Measurements from ENCODE around the gene RNASEH2C. TPM values are rescaled to one million over a fixed set of nuclear protein-coding genes. Genes with fewer than 3 reads are reported as not detected.

RNASEH2C gene
- polyA plus RNA-seq, 4 donors: 36.9 to 65.1 (median 50.2) TPM

DNA sequence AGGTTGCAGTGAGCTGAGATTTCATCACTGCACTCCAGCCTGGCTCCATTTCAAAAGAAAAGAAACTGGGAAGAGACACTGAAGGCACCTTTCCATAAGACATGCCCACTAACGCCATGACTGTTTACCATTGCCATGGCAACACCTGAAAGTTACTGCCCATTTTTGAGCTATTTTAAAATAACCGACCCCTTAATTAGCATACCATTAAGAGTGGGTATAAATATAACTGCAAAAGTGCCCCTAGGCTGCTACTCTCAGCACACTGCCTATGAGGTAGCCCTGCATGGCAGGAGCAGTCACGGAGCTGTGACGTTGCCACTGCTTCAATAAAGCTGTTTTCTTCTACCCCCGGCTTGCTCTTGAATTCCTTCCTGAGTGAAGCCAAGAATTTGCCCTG, 9.9 kb upstream of the RNASEH2C start:
- Histone ChIP-seq H3K27me3 (ENCODE audit: control insufficient read depth in 3 of 3, insufficient read depth in 3 of 3, low read length in 3 of 3) (no peaks in the 10 kb centered on the region), H3K27ac (ENCODE audit: low read depth in 1 of 3, low read length in 2 of 3) (no peak overlapping the region), H3K4me1 (ENCODE audit: control insufficient read depth in 3 of 3, insufficient read depth in 2 of 3, low read depth in 1 of 3, low read length in 2 of 3) (no peaks in the 10 kb centered on the region), H3K4me3 (ENCODE audit: low read depth in 1 of 3, low read length in 3 of 3) (no peak overlapping the region), H3K9me3 (ENCODE audit: control insufficient read depth in 2 of 2, insufficient read depth in 1 of 2, low read depth in 1 of 2, low read length in 1 of 2) (peaks cover 0 to 4% of the 10 kb centered on the region in 2 donors), H3K36me3 (ENCODE audit: control insufficient read depth in 3 of 3, insufficient read depth in 2 of 3, low read depth in 1 of 3, low read length in 3 of 3) (no peaks in the 10 kb centered on the region)
- DNase-seq (no peak), FAIRE-seq (no peak)
- 63 to 71% (median 63%) methylated on average over 5 of the region's 5 CpGs for WGBS, 3 donors

DNA sequence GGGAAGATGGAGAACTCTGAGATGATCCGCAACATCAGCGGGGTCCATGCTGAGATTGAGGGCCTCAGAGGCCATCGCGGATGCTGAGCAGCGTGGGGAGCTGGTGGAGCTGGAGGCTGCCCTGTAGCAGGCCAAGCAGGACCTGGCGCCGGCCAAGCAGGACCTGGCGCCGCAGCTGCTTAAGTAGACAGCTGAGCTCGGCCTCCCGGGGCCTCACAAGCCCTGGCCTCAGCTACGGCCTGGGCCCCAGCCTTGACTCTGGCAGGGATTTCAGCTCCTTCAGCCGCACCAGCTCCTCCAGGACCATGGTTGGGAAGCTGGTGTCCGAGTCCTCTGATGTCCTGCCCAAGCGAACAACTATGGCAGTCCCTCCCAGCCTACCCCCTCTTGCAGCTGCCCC, 7.3 kb upstream of the RNASEH2C start:
- WGBS, 3 donors: 82 to 92% (median 90%) methylated on average over 14 to 15 of the region's 15 CpGs
- Histone ChIP-seq H3K27ac (ENCODE audit: low read depth in 1 of 3, low read length in 2 of 3) (no peak overlapping the region), H3K9me3 (ENCODE audit: control insufficient read depth in 2 of 2, insufficient read depth in 1 of 2, low read depth in 1 of 2, low read length in 1 of 2) (no peaks in the 10 kb centered on the region), H3K4me3 (ENCODE audit: low read depth in 1 of 3, low read length in 3 of 3) (no peak overlapping the region), H3K4me1 (ENCODE audit: control insufficient read depth in 3 of 3, insufficient read depth in 2 of 3, low read depth in 1 of 3, low read length in 2 of 3) (no peaks in the 10 kb centered on the region), H3K36me3 (ENCODE audit: control insufficient read depth in 3 of 3, insufficient read depth in 2 of 3, low read depth in 1 of 3, low read length in 3 of 3) (no peaks in the 10 kb centered on the region), H3K27me3 (ENCODE audit: control insufficient read depth in 3 of 3, insufficient read depth in 3 of 3, low read length in 3 of 3) (no peaks in the 10 kb centered on the region)
- no peak for DNase-seq
- no peak for FAIRE-seq

DNA sequence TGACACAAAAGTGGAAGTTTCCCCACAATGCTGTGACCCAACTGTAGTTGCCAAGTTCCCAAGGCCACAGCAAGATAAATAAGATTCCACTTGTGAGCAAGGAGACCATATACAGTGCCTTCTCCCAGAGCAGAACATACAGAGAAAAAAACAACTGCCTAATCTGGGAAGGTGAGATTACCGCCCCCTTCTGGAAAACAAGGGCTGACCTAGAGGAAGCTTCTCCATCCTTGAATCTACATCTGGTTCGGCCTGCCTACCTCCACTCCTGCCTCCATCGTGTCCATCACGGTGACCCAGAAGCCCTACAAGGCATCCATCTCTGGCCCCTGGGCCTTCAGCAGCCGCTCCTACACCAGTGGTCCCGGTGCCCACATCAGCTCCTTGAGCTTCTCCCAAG, 6.1 kb upstream of the RNASEH2C start:
- H3K4me3 ChIP-seq (ENCODE audit: low read depth in 1 of 3, low read length in 3 of 3): no peak overlapping the region
- WGBS, 3 donors: 58 to 73% (median 64%) methylated on average over 6 of the region's 6 CpGs

DNA sequence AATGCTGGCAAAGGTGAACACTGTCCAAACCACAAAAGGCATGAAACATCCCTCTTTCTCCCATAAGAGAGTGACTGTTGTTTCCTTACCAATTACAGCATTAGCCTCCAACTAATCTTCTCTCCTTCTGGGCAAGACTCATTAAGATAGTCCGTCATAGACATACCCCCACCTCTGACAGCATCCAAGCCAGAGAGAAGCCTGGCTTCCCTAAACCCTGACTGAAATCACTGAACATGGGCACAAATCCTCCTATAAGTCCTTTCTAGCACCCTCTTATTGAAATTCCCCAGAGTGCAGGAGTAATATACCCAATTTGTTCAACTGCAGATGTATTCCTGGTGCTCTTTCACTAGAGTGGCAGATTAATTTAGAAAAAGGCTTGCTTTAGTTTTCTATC, 1.7 kb upstream of the RNASEH2C start:
- H3K36me3 ChIP-seq (ENCODE audit: control insufficient read depth in 3 of 3, insufficient read depth in 2 of 3, low read depth in 1 of 3, low read length in 3 of 3): peaks cover 10 to 28% (median 14%) of the 10 kb centered on the region in 3 donors
- H3K4me1 ChIP-seq (ENCODE audit: control insufficient read depth in 3 of 3, insufficient read depth in 2 of 3, low read depth in 1 of 3, low read length in 2 of 3): peaks cover 3 to 9% (median 6%) of the 10 kb centered on the region in 3 donors
- no peaks in the 10 kb centered on the region for H3K9me3 ChIP-seq (ENCODE audit: control insufficient read depth in 2 of 2, insufficient read depth in 1 of 2, low read depth in 1 of 2, low read length in 1 of 2)
- no peak overlapping the region for H3K4me3 ChIP-seq (ENCODE audit: low read depth in 1 of 3, low read length in 3 of 3)
- 78 to 100% (median 84%) methylated on average over 1 of the region's 1 CpG for WGBS, 3 donors
- H3K27ac ChIP-seq (ENCODE audit: low read depth in 1 of 3, low read length in 2 of 3): no peak overlapping the region
- no peaks in the 10 kb centered on the region for H3K27me3 ChIP-seq (ENCODE audit: control insufficient read depth in 3 of 3, insufficient read depth in 3 of 3, low read length in 3 of 3)
- DNase-seq: no peak
- FAIRE-seq: no peak

More for the DNA sequence above, 6.1 kb upstream of the RNASEH2C start:
- H3K27ac ChIP-seq (ENCODE audit: low read depth in 1 of 3, low read length in 2 of 3): no peak overlapping the region
- H3K36me3 ChIP-seq (ENCODE audit: control insufficient read depth in 3 of 3, insufficient read depth in 2 of 3, low read depth in 1 of 3, low read length in 3 of 3): no peaks in the 10 kb centered on the region
- no peaks in the 10 kb centered on the region for H3K27me3 ChIP-seq (ENCODE audit: control insufficient read depth in 3 of 3, insufficient read depth in 3 of 3, low read length in 3 of 3)
- H3K4me1 ChIP-seq (ENCODE audit: control insufficient read depth in 3 of 3, insufficient read depth in 2 of 3, low read depth in 1 of 3, low read length in 2 of 3): no peaks in the 10 kb centered on the region
- H3K9me3 ChIP-seq (ENCODE audit: control insufficient read depth in 2 of 2, insufficient read depth in 1 of 2, low read depth in 1 of 2, low read length in 1 of 2): no peaks in the 10 kb centered on the region
- DNase-seq (no peak), FAIRE-seq (no peak)

DNA sequence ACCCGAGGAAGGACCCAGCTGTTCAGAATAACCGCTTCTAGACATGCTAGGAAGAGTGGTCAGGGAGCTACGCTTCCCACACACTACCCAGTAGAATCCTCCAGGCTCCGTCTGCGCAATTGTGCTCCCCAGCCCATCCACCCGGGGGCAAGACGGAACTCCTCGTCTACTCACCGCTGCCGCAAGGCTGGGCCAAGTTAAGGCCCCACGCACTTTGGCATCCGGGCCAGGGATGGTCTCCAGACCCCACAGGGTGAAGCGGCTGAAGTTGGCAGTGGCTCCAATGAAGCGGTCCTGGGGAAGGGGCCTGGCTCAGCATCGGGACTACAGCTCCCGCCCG, 757 bp downstream of the RNASEH2C start:
- no peak for FAIRE-seq
- 2 to 3% (median 2%) methylated on average over 17 of the region's 17 CpGs for WGBS, 3 donors
- peak overlapping the region in 2 of 3 donors; percentile 81 to 92 for H3K27ac ChIP-seq (ENCODE audit: low read depth in 1 of 3, low read length in 2 of 3)

DNA sequence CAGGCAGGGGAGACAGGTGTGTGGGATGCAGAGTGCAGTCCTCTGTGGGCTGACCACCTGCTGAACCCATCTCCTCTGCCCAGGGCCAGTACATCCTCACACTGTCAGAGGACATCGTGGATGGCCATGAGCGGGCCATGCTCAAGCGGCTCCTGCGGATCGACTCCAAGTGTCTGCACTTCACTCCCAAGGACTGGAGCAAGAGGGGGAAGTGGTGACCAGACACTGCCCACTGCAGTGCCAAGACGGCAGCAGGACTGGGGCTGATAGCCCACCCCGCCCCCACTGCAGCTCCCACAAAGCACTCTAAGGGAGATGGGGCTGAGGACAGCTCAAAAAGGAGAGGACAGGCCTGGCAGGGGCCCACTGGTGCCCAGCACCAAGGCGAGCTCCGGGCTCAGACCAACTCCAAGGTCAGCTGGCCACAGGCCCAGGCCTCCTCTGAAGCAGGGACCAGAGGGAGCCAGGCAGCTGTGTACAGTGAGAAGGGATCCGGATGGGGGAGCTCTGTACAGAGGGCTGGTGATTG, 1.6 kb downstream of the RNASEH2C start:
- FAIRE-seq: no peak
- Histone ChIP-seq H3K9me3 (ENCODE audit: control insufficient read depth in 2 of 2, insufficient read depth in 1 of 2, low read depth in 1 of 2, low read length in 1 of 2) (no peaks in the 10 kb centered on the region), H3K27me3 (ENCODE audit: control insufficient read depth in 3 of 3, insufficient read depth in 3 of 3, low read length in 3 of 3) (no peaks in the 10 kb centered on the region), H3K4me3 (ENCODE audit: low read depth in 1 of 3, low read length in 3 of 3) (peak overlapping the region in 2 of 3 donors; percentile 77 to 87), H3K4me1 (ENCODE audit: control insufficient read depth in 3 of 3, insufficient read depth in 2 of 3, low read depth in 1 of 3, low read length in 2 of 3) (peaks cover 3 to 9% (median 6%) of the 10 kb centered on the region in 3 donors), H3K36me3 (ENCODE audit: control insufficient read depth in 3 of 3, insufficient read depth in 2 of 3, low read depth in 1 of 3, low read length in 3 of 3) (peaks cover 23 to 58% (median 32%) of the 10 kb centered on the region in 3 donors), H3K27ac (ENCODE audit: low read depth in 1 of 3, low read length in 2 of 3) (no peak overlapping the region)
- no peak for DNase-seq
- WGBS, 3 donors: 67 to 71% (median 68%) methylated on average over 10 of the region's 10 CpGs

More for the DNA sequence above, 757 bp downstream of the RNASEH2C start:
- H3K4me3 ChIP-seq (ENCODE audit: low read depth in 1 of 3, low read length in 3 of 3): peak overlapping the region; percentile 67 to 87 (median 77)
- H3K27me3 ChIP-seq (ENCODE audit: control insufficient read depth in 3 of 3, insufficient read depth in 3 of 3, low read length in 3 of 3): no peaks in the 10 kb centered on the region
- peaks cover 18 to 50% (median 30%) of the 10 kb centered on the region in 3 donors for H3K36me3 ChIP-seq (ENCODE audit: control insufficient read depth in 3 of 3, insufficient read depth in 2 of 3, low read depth in 1 of 3, low read length in 3 of 3)
- no peaks in the 10 kb centered on the region for H3K9me3 ChIP-seq (ENCODE audit: control insufficient read depth in 2 of 2, insufficient read depth in 1 of 2, low read depth in 1 of 2, low read length in 1 of 2)
- H3K4me1 ChIP-seq (ENCODE audit: control insufficient read depth in 3 of 3, insufficient read depth in 2 of 3, low read depth in 1 of 3, low read length in 2 of 3): peaks cover 3 to 9% (median 6%) of the 10 kb centered on the region in 3 donors
- no peak for DNase-seq

DNA sequence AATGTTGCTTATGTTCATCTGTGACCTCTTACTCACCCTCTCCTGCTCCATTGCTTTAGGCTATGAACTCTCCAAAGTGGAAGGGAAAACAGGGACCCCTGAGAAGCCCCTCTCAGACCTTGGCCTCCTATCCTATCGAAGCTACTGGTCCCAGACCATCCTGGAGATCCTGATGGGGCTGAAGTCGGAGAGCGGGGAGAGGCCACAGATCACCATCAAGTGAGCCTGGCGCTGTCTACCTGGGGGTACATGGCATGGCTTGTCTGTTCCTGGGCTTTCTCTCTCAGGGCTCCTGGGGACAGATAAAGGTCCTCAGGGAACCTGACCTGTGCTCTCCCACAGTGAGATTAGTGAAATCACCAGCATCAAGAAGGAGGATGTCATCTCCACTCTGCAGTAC, 2.1 kb downstream of the RNASEH2C start:
- FAIRE-seq: no peak
- 92 to 98% (median 94%) methylated on average over 4 of the region's 4 CpGs for WGBS, 3 donors
- Histone ChIP-seq H3K27ac (ENCODE audit: low read depth in 1 of 3, low read length in 2 of 3) (no peak overlapping the region), H3K9me3 (ENCODE audit: control insufficient read depth in 2 of 2, insufficient read depth in 1 of 2, low read depth in 1 of 2, low read length in 1 of 2) (no peaks in the 10 kb centered on the region), H3K4me1 (ENCODE audit: control insufficient read depth in 3 of 3, insufficient read depth in 2 of 3, low read depth in 1 of 3, low read length in 2 of 3) (peaks cover 3 to 11% (median 6%) of the 10 kb centered on the region in 3 donors), H3K36me3 (ENCODE audit: control insufficient read depth in 3 of 3, insufficient read depth in 2 of 3, low read depth in 1 of 3, low read length in 3 of 3) (peaks cover 25 to 63% (median 32%) of the 10 kb centered on the region in 3 donors), H3K27me3 (ENCODE audit: control insufficient read depth in 3 of 3, insufficient read depth in 3 of 3, low read length in 3 of 3) (no peaks in the 10 kb centered on the region), H3K4me3 (ENCODE audit: low read depth in 1 of 3, low read length in 3 of 3) (peak overlapping the region in 1 of 3 donors; percentile 87)
- no peak for DNase-seq

DNA sequence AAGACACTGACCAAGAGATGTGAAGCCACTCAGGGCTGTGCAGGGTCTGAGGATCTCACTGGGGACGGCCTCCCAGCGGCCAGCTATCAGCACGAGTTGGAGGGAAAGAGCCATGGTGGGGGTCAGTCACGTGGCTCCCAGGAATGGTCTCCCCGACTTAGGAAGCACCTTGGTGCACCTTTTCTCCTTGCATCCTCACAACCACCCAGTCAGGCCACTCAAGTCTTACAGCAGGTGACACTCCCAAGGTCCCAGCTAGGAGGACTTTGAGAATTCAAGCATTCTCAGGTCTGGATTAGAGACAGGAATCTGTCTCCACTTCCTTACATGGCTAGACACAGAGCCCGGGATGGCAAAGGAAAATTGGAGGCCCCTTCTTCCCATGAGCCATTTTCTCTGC, 2.7 kb downstream of the RNASEH2C start:
- Histone ChIP-seq H3K9me3 (ENCODE audit: control insufficient read depth in 2 of 2, insufficient read depth in 1 of 2, low read depth in 1 of 2, low read length in 1 of 2) (no peaks in the 10 kb centered on the region), H3K27ac (ENCODE audit: low read depth in 1 of 3, low read length in 2 of 3) (no peak overlapping the region), H3K36me3 (ENCODE audit: control insufficient read depth in 3 of 3, insufficient read depth in 2 of 3, low read depth in 1 of 3, low read length in 3 of 3) (peaks cover 26 to 69% (median 32%) of the 10 kb centered on the region in 3 donors), H3K4me3 (ENCODE audit: low read depth in 1 of 3, low read length in 3 of 3) (no peak overlapping the region), H3K27me3 (ENCODE audit: control insufficient read depth in 3 of 3, insufficient read depth in 3 of 3, low read length in 3 of 3) (no peaks in the 10 kb centered on the region), H3K4me1 (ENCODE audit: control insufficient read depth in 3 of 3, insufficient read depth in 2 of 3, low read depth in 1 of 3, low read length in 2 of 3) (peaks cover 3 to 17% (median 6%) of the 10 kb centered on the region in 3 donors)
- FAIRE-seq (no peak), DNase-seq (no peak)
- 78 to 82% (median 79%) methylated on average over 6 of the region's 6 CpGs for WGBS, 3 donors
